Umbilical cord (tissue), 2 donors: ENCODE results near the gene NECTIN1. TPM values are rescaled to one million over a fixed set of nuclear protein-coding genes. Genes with fewer than 3 reads are reported as not detected.
A peak's percentile ranks its signal among the peaks of the same experiment; 100 is the strongest.

Experiments used
- DNase-seq: peaks from one replicate; pipeline ENCODE4 v3.0.0-alpha.2; 2015; ENCODE audit warnings: low spot score
- total RNA-seq: library from RNA; depleted of rRNA; stranded (reverse); fragments of >200 nt; gene quantifications from one replicate; pipeline ENCODE4 v1.2.3, GENCODE V29; 2014; ENCODE audit warnings: low replicate concordance; ENCODE audit not compliant: insufficient read depth

Gene NECTIN1
- total RNA-seq, 1 donor from 2014 or later: 4.1 TPM

GRCh38 chr11:119734788-119735187 lies 5.8 kb upstream of the NECTIN1 start:
- DNase-seq: no peak

DNA sequence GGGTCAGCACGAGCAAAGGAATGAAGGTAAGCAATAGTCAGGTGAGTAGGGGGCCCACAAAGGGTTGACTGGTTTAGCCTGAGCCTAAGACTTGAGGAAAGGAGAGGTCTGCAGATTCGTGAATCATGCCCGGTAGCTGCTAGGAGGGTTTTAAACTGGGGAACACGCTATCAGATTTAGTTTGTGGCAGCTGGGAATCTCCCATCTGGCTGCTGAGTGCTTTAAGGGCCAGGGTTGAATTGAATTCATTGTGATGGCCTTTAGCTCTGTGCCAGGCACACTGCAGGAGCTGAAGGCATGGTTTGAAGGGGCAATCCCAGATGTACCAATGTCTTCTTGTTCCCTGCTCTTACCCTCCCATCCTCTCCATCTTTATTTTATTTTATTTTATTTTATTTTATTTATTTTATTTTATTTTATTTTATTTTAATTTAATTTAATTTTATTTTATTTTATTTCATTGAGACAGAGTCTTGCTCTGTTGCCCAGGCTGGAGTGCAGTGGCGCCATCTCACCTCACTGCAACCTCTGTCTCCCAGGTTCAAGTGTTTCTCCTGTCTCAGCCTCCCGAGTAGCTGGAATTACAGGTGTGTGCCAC lies 1.9 kb upstream of the NECTIN1 start:
- DNase-seq: no peak

GRCh38 chr11:119729951-119730613 lies 1.1 kb upstream of the NECTIN1 start:
- DNase-seq: peak; percentile 95

DNA sequence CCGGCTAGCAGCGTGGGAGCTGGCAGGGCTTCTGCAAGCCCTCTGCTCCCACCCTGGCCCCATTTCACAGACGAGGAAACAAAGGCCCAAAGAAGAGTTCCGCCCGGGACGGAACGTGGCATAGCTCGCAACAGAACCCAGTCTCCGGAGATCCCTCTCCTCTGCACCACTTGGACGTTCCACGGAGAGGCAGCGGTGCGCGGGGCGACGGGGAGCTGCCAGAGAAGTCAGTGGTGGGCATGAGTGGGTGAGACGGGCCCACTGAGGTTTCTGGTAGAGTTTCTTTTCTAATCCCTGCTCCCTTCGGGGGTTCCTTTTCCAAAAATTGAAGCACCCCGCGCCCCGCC lies 554 bp upstream of the NECTIN1 start:
- no peak for DNase-seq

- DNase-seq: no peak
These were observed 781 bp downstream of the NECTIN1 start for GRCh38 chr11:119728211-119728626.

DNA sequence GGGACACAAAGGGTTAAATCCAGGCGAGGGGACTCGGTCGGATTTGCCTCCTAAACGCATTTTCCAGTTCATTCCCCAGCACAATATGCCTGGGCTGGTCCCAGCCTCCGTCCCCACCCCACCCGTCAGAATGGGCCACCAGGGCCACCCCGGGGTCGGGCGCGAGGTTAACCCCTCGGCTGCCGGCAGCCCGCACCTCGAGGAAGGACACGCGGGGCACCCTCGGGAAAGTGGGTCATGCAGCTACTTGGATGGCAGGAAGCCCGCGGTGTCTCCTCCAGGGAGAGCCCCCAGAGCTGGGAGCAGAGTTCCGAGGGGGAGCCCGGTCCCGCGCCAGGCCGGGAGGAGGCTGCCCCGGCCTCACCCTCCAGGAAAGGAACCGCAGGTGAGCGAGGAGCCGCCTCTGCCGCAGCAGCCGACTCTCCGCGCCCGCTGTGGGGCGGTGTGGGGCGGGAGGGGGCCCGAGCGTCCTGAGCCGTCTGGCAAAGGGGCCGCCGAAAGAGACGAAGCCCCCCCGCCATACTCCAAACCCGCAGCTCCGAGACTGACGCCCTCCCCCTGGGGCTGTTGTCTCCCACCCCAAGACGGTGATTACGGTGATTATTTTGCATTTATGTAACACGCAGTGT lies 1.4 kb downstream of the NECTIN1 start:
- DNase-seq: no peak

GRCh38 chr11:119726585-119727522 lies 2.1 kb downstream of the NECTIN1 start:
- no peak for DNase-seq

DNA sequence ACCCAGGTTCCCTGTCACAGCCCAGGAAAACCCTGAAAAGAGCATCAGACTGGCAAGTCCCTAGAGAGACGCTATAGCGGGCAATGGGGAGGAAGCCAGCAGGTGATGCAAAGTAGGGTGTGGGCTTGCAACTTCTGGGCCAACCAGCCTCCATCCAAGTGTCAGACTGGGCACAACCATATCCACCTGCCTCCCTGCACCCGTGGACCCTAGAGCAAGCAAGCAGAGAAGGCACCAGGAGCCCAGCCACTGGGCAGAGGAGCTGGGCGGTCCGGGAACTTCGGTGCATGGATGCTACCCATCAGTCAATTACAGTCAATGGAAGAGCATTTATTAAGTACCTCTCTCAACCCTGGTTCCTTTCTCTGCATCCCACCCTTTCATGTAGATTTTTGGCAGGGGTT lies 2.8 kb downstream of the NECTIN1 start:
- no peak for DNase-seq

DNA sequence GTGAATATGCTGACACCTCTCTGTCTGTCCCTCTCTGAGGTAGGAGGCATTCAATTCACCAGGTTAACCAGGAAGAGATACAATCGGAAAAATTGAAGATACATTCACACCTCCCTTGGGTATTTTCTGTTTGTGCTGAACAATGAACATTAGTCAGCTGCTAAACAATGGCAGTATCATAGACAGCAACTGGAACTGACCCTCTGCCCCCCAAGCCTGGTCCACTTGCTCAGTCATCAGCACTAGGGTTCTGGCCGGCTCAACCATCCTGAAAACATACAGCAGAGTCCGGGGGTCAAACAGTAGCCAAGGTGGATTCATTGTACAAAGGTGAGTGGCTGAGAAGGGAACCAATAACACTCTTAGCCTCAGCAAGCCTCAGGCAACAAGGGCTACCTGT lies 4.0 kb downstream of the NECTIN1 start:
- no peak for DNase-seq

DNA sequence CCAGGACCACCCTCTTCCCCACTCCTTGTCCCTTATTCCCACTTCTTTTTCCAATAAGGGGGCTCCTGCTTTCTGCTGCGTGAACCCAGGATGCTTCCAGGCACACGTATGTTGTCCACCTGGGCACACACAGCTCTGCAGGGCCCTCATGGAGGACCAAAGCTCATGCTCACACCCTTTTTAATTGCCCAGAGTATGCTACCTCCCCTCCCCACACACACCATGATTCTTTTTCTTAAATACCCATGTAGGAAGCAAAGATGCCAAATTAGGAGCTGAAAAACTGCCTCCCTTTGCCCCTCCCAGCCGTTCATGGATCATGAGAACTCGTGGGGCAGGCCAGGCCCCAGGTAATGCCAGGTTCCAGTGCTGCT lies 5.1 kb downstream of the NECTIN1 start:
- DNase-seq: no peak

- no peak for DNase-seq
These were observed 5.6 kb downstream of the NECTIN1 start for GRCh38 chr11:119723243-119723951.

DNA sequence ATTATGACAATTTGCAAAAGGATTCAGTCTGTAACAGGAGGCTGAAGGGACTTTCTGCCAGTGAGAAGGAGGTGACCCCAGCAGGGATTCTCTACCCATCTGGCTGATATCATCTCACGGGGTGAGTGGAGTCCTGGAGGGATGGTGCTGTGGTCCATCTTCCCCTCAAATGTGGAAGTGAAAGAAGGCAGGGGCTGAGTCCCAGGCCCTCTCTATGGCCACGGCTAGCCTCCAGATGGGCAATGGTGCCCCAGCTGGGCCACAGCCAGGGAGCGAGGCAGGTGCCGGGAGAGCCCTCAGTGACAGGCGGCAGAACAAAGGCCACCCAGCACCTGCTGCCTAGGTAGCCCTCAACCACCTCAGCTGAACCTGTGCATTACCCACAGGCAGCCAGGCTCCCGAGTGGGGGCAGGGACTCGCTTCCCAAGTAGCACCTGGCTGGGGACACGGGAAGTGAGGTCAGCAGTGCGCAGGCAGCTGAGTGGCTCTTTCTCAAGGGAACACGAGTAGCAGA lies 6.7 kb downstream of the NECTIN1 start:
- DNase-seq: no peak

DNA sequence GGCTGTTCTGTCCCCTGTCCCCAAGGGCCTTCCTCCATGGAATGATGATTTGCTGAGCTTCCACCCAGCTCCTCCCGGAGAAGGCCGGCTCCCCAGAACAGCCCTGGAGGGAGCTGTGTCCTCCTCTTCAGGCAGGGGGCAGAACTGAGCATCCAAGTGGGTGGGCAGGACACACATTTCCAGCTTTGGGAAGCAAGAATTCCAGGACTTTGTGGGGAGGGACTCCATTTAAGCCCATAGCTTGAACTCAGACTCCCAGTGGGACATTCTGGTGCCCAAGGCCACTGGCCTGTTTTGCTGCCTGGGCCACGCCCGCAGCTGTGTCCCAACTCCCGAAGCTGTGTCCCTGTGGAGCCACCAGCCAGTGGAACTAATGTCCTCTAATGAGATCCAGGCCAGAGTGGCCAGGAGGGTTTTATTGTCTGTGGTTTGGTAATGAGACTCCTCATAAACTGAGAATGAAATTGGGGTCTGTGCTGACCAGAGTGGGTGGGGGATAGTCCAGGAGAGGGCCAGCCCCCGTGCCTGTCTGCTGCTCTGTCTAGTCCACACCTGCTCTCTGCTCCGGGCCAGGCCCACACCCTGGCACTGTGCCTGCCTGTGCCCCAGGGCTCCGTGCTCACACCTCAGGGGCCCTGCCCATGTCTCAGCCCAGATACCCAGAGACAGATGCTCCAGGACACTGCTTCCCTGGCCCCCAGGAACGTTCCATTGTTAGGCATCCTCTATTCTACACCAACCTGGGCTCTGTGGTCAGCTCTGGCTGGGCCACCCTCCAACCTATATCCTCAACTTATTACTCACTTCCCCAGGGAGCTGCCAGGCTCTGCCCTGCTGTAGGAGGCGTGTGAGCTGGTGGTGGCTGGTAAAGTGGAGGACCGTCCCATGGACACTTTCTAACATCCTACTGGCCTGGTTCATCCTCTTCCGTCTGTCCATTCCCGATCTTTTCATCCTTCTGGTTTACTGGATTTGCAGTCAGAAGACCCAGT lies 7.6 kb downstream of the NECTIN1 start:
- no peak for DNase-seq

- DNase-seq: no peak
These were observed 8.6 kb downstream of the NECTIN1 start for GRCh38 chr11:119720311-119720913.

DNA sequence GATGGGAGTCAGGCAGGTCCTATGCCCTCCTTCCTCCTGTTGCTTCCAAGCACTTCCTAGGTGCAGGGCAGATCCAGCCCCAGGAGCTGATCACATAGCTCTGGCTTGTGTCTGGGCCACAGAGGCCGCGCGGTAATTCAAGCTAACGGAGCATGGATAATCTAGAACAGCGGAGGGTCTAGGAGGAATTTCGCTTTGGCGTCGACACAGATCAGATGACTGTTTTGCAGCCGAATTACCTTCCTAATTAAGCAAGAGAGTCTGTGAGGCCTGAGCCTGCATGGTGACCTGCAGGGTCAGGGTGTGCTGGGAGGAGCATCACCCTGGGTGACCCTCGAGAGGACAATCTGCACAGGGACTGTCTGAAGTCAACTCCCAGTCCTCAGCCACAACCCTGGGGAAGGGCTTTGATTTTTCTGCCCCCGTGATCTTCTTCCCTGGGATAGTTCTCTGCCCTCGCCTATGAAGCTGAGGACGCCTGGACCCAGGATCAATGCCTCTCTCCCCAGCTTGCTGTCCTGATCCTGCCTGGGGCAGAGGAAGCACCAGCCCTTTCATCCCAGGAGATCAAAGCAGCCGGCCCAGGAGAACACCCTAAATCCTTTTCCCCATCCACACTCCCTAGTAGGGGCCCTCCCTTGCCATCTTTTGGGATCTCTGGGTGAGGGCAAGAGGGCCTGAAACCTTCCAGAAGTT lies 11.0 kb downstream of the NECTIN1 start:
- DNase-seq: no peak

- DNase-seq: no peak
These were observed 12.2 kb downstream of the NECTIN1 start for GRCh38 chr11:119716582-119717498.

DNA sequence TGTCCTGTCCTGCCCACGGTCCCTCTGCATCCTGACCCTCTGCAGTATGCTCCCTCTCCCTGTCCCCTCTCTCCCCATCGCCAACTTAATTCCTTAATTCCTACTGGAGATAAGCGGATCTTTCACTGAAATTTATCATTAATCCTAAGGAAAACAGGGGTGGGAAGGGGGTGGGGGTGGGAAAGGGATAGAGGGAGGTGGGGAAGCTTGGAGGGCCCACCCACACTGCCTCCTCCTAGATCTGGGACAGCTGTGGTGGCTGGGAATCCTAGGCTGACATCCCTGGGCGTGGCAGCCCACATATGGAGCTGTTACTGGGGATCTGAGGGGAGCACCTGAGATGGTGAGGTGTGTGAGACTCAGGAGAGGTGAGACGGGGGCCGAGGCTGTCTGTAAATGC lies 14.4 kb downstream of the NECTIN1 start:
- DNase-seq: no peak

DNA sequence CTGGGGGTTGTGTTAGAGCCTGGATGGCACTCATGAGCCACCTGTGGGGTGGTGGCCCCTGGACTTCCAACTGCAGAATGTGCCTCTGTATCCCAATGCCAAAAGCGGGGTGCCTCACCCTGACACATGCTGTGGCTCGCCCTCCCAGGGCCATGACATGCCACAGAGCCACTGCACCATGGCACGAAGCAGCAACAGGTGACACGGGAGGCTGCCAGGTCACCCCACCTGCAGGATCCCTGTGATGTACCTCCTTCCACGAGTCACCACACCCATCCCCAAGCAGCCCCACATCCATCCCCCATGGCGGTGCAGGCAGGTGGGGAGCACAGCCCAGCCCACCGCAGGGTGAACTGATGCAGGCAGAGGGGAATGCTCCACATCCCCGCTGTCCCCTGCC lies 14.8 kb downstream of the NECTIN1 start:
- DNase-seq: no peak
